Activated B cell treated with CpG ODN at 0.5 μM for 24 hours (primary cell): ENCODE results near the gene ZMYND8. TPM values are rescaled to one million over a fixed set of nuclear protein-coding genes. Genes with fewer than 3 reads are reported as not detected.

Experiments
- ATAC-seq: fragments of 200-7000 bp; cut with Tn5 transposase; one replicate; pipeline ENCODE4 v1.10.0; 2021; ENCODE audit warnings: low read depth, mild to moderate bottlenecking, moderate library complexity
- CTCF ChIA-PET: fragments of 350-600 bp; sonication (Branson Sonifier 250); formaldehyde crosslinking; loops from one replicate; lab custom pipeline; 2021; ENCODE audit warnings: antibody characterized with exemption; lab: Charles Lee
- POLR2A ChIA-PET: fragments of 350-600 bp; sonication (Branson Sonifier 250); formaldehyde crosslinking; loops from one replicate; lab custom pipeline; 2021; ENCODE audit warnings: antibody characterized with exemption; lab: Charles Lee
- DNase-seq: peaks from one replicate; pipeline ENCODE4 v3.0.0; 2022
- H3K27ac Mint-ChIP-seq: one replicate; pipeline ENCODE4 v1.8.0; 2020; ENCODE audit warnings: mixed read lengths
- H3K27me3 Mint-ChIP-seq: one replicate; pipeline ENCODE4 v1.8.0; 2021; ENCODE audit warnings: mixed read lengths
- H3K36me3 Mint-ChIP-seq: one replicate; pipeline ENCODE4 v1.8.0; 2021; ENCODE audit warnings: low read depth, mixed read lengths
- H3K4me1 Mint-ChIP-seq: one replicate; pipeline ENCODE4 v1.8.0; 2021; ENCODE audit warnings: mixed read lengths
- H3K4me3 Mint-ChIP-seq: one replicate; pipeline ENCODE4 v1.8.0; 2020; ENCODE audit warnings: mild to moderate bottlenecking, mixed read lengths
- H3K9me3 Mint-ChIP-seq: one replicate; pipeline ENCODE4 v1.8.0; 2020; ENCODE audit warnings: mixed read lengths
- CTCF ChIP-seq: fragments of 200-600 bp; IDR thresholded peaks from one replicate; pipeline ENCODE4 v1.8.0; 2022; ENCODE audit warnings: antibody characterized with exemption, mild to moderate bottlenecking
- intact Hi-C: fragments of 100-400 bp; cut with micrococcal nuclease; formaldehyde crosslinking; loops from one replicate; pipeline ENCODE4 v1.15.1; 2024
- total RNA-seq: library from RNA; stranded (reverse); gene quantifications from 2 replicates; pipeline ENCODE4 v1.2.3, GENCODE V29; 2022

ZMYND8 gene
- total RNA-seq, 1 donor from 2014 or later, result 42.6 TPM

- no peak overlapping the region for H3K27ac Mint-ChIP-seq
- DNase-seq (no peak), ATAC-seq (no peak)
- peaks cover 38% of the 10 kb centered on the region for H3K36me3 Mint-ChIP-seq
- no peak overlapping the region for H3K4me3 Mint-ChIP-seq
- no peaks in the 10 kb centered on the region for H3K27me3 Mint-ChIP-seq
- ChIA-PET POLR2A (no interaction called here), CTCF (interaction anchor here (0.8 to 1.7 kb wide), 2 partner anchors 18 to 59 kb away, joined by 3 to 8 read pairs; no protein-coding TSS in a partner anchor)
- intact Hi-C loops, result no loop called here
- H3K4me1 Mint-ChIP-seq, result peaks cover 33% of the 10 kb centered on the region
- H3K9me3 Mint-ChIP-seq, result no peaks in the 10 kb centered on the region
- no peak for TF ChIP-seq CTCF
These were observed 31.3 kb downstream of the ZMYND8 start for GRCh38 chr20:47325242-47325641.

GRCh38 chr20:47320990-47321805 lies 35.3 kb downstream of the ZMYND8 start:
- CTCF ChIA-PET, result interaction anchor here (1.4 kb wide), 1 partner anchor 63 kb away, joined by 5 read pairs; no protein-coding TSS in a partner anchor
- TF ChIP-seq CTCF, result no peak
- Mint-ChIP-seq H3K4me3 (no peak overlapping the region), H3K27ac (peak overlapping the region; percentile 69), H3K4me1 (peaks cover 58% of the 10 kb centered on the region), H3K36me3 (peaks cover 24% of the 10 kb centered on the region), H3K9me3 (no peaks in the 10 kb centered on the region), H3K27me3 (no peaks in the 10 kb centered on the region)
- intact Hi-C loops, result no loop called here
- ATAC-seq (no peak), DNase-seq (no peak)
- POLR2A ChIA-PET, result no interaction called here

- Mint-ChIP-seq H3K4me1 (peaks cover 61% of the 10 kb centered on the region), H3K9me3 (no peaks in the 10 kb centered on the region), H3K36me3 (peaks cover 19% of the 10 kb centered on the region), H3K27ac (peak overlapping the region; percentile 84), H3K27me3 (no peaks in the 10 kb centered on the region), H3K4me3 (no peak overlapping the region)
- ChIA-PET CTCF (interaction anchor here (0.5 to 5.3 kb wide), 2 partner anchors 8 to 64 kb away, joined by 3 to 27 read pairs; no protein-coding TSS in a partner anchor), POLR2A (no interaction called here)
- no peak for ATAC-seq
- intact Hi-C loops, result no loop called here
- DNase-seq, result no peak
- no peak for TF ChIP-seq CTCF
These were observed 36.8 kb downstream of the ZMYND8 start for GRCh38 chr20:47319517-47320252.

DNA sequence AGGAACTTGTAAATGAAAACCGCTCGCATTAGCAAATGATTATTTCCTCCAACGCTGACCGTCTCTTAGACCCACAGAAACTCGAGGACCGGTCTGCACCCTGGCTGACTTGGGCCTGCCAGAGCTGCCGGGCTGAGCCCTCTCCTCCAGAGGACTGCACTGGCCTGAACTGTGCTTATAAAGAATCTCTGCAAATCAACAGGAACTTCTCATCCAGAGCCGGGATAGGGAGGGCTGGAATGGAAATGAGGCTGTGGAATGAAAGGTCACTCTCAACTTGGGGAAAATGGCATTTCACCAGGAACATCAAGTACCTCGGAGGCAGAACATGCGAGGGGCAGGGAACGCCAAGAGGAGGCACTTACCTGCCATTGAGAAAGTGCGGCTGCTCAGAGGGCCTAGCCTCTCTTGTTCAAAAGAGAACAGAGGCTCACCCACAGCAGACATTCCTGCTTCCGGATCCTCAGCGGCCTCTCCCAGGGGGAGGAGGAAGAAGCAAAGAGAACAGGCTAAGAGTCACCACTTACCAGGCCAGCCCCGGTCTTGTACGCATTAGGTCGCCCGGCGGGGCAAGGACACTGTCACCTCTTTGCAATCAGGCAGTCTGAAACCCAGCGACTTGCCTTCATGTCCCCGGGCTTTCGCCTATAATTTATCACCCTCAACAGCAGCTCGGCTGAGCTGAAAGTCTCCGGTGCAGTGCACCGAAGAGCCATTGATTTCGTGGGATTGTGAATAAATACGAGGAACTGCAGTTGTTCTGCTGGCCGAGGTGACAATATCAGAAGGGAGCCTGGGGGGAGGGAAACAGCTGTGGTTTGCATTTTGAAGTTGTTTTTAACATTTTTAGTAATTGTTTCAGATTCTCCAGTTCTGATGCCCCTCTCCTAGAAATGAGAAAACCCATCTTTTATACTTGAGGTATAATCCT lies 37.6 kb downstream of the ZMYND8 start:
- H3K27ac Mint-ChIP-seq, result peak overlapping the region; percentile 84
- H3K27me3 Mint-ChIP-seq, result no peaks in the 10 kb centered on the region
- CTCF ChIA-PET, result interaction anchor here (0.5 to 5.3 kb wide), 2 partner anchors 9 to 65 kb away, joined by 3 to 27 read pairs; no protein-coding TSS in a partner anchor
- POLR2A ChIA-PET, result interaction anchor here (1.4 kb wide), 1 partner anchor 35 kb away, joined by 3 read pairs; no protein-coding TSS in a partner anchor
- ATAC-seq (no peak), DNase-seq (no peak)
- no peaks in the 10 kb centered on the region for H3K9me3 Mint-ChIP-seq
- intact Hi-C loops, result no loop called here
- TF ChIP-seq CTCF, result no peak
- peaks cover 65% of the 10 kb centered on the region for H3K4me1 Mint-ChIP-seq
- peaks cover 18% of the 10 kb centered on the region for H3K36me3 Mint-ChIP-seq
- no peak overlapping the region for H3K4me3 Mint-ChIP-seq
